Neuronal stem cell (in vitro differentiated cells): ENCODE measurements around the gene C16orf95.
A peak's percentile ranks its signal among the peaks of the same experiment; 100 is the strongest.

Experiments
- DNase-seq: peaks from one replicate; pipeline ENCODE4 v3.0.0-alpha.2; 2013; ENCODE audit warnings: low spot score
- H2AFZ ChIP-seq: one replicate; pipeline ENCODE4 v1.6.1; 2013; ENCODE audit warnings: mild to moderate bottlenecking, low read length, inconsistent platforms
- H2AK5ac ChIP-seq: 2 replicates; pipeline ENCODE4 v1.6.1; 2013; ENCODE audit warnings: low read depth, mild to moderate bottlenecking, inconsistent platforms, low read length, moderate library complexity, mixed read lengths
- H2BK120ac ChIP-seq: 2 replicates; pipeline ENCODE4 v1.6.1; 2013; ENCODE audit warnings: low read depth, mild to moderate bottlenecking, inconsistent platforms, low read length, moderate library complexity, mixed read lengths
- H2BK12ac ChIP-seq: one replicate; pipeline ENCODE4 v1.6.1; 2013; ENCODE audit warnings: low read length, inconsistent platforms
- H2BK15ac ChIP-seq: 2 replicates; pipeline ENCODE4 v1.6.1; 2013; ENCODE audit warnings: mild to moderate bottlenecking, low read length, inconsistent platforms, mixed read lengths
- H2BK5ac ChIP-seq: one replicate; pipeline ENCODE4 v1.6.1; 2013; ENCODE audit warnings: inconsistent platforms, mild to moderate bottlenecking, low read length, moderate library complexity
- H3K14ac ChIP-seq: one replicate; pipeline ENCODE4 v1.6.1; 2013; ENCODE audit warnings: low read length, inconsistent platforms
- H3K18ac ChIP-seq: 2 replicates; pipeline ENCODE4 v1.6.1; 2013; ENCODE audit warnings: low read length, inconsistent platforms
- H3K23ac ChIP-seq: 2 replicates; pipeline ENCODE4 v1.6.1; 2013; ENCODE audit warnings: low read depth, mild to moderate bottlenecking, mixed read lengths, low read length, inconsistent platforms; ENCODE audit not compliant: poor library complexity
- H3K27ac ChIP-seq: replicated peaks from 3 replicates; pipeline ENCODE4 v1.5.1; 2013; ENCODE audit warnings: low read length, inconsistent platforms
- H3K27me3 ChIP-seq, 3 experiments: 2 replicates each; pipeline ENCODE4 v1.6.1; 2013; ENCODE audit warnings: low read length in 3 of 3, mild to moderate bottlenecking in 2 of 3, inconsistent platforms in 1 of 3, low read depth in 1 of 3, mixed read lengths in 1 of 3, moderate library complexity in 1 of 3; ENCODE audit not compliant: control insufficient read depth in 3 of 3, insufficient read depth in 3 of 3
- H3K36me3 ChIP-seq, 2 donors: replicated peaks in 1 of 2; 2 replicates each; pipeline ENCODE4 v1.6.1; 2013; ENCODE audit warnings: low read length in 2 of 2; ENCODE audit not compliant: control insufficient read depth in 2 of 2, insufficient read depth in 2 of 2
- H3K4ac ChIP-seq: 2 replicates; pipeline ENCODE4 v1.6.1; 2013; ENCODE audit warnings: inconsistent platforms, mild to moderate bottlenecking, low read length, moderate library complexity
- H3K4me1 ChIP-seq, 2 donors: 1 replicate in 1 of 2; 2 replicates in 1 of 2; pipeline ENCODE4 v1.6.1; 2013; ENCODE audit warnings: low read length in 2 of 2, low read depth in 1 of 2; ENCODE audit not compliant: control insufficient read depth in 2 of 2, insufficient read depth in 1 of 2
- H3K4me2 ChIP-seq: one replicate; pipeline ENCODE4 v1.6.1; 2013; ENCODE audit warnings: mild to moderate bottlenecking, low read length, inconsistent platforms; ENCODE audit not compliant: insufficient read depth, poor library complexity, severe bottlenecking
- H3K4me3 ChIP-seq, 2 donors: 2 replicates each; pipeline ENCODE4 v1.5.1; 2013; ENCODE audit warnings: low read length in 2 of 2, mild to moderate bottlenecking in 2 of 2, inconsistent platforms in 1 of 2, moderate library complexity in 1 of 2
- H3K79me1 ChIP-seq: one replicate; pipeline ENCODE4 v1.6.1; 2013; ENCODE audit warnings: low read depth, mild to moderate bottlenecking, inconsistent platforms, low read length, moderate library complexity
- H3K9ac ChIP-seq: one replicate; pipeline ENCODE4 v1.6.1; 2013; ENCODE audit warnings: mild to moderate bottlenecking, low read depth, low read length, inconsistent platforms; ENCODE audit not compliant: poor library complexity
- H3K9me3 ChIP-seq, 2 donors: replicated peaks in 1 of 2; 2 replicates each; pipeline versions ENCODE3 to v1.6.1; 2013; ENCODE audit warnings: low read length in 2 of 2, mild to moderate bottlenecking in 2 of 2, inconsistent platforms in 1 of 2, low read depth in 1 of 2, mixed read lengths in 1 of 2, moderate library complexity in 1 of 2; ENCODE audit not compliant: control insufficient read depth in 2 of 2, insufficient read depth in 1 of 2
- H4K8ac ChIP-seq: one replicate; pipeline ENCODE4 v1.6.1; 2013; ENCODE audit warnings: low read depth, mild to moderate bottlenecking, inconsistent platforms, low read length, moderate library complexity
- H4K91ac ChIP-seq: one replicate; pipeline ENCODE4 v1.6.1; 2013; ENCODE audit warnings: low read length, low read depth, mild to moderate bottlenecking, inconsistent platforms; ENCODE audit not compliant: poor library complexity
- WGBS, 2 donors: extraction: QIAGEN DNeasy Blood & Tissue Kit; methylation state at CpG; one replicate each; pipeline ENCODE4 v1.1.7; 2013; ENCODE audit warnings: missing lambda C conversion rate in 2 of 2, mixed read lengths in 1 of 2; ENCODE audit not compliant: insufficient read length in 2 of 2, insufficient replicate concordance in 1 of 2; ENCODE audit errors: extremely low coverage in 2 of 2; 5-methylcytosine and 5-hydroxymethylcytosine counted together

The C16orf95 gene

GRCh38 chr16:87339086-87339723 is 22.0 kb upstream of the C16orf95 start:
- no peak overlapping the region for H3K18ac ChIP-seq
- no peak overlapping the region for H3K4me3 ChIP-seq
- H3K23ac ChIP-seq: peak overlapping the region; percentile 67
- H2BK120ac ChIP-seq: no peak overlapping the region
- H2BK15ac ChIP-seq: no peak overlapping the region
- H2AFZ ChIP-seq: no peak overlapping the region
- H4K8ac ChIP-seq: no peak overlapping the region
- no peak overlapping the region for H4K91ac ChIP-seq
- WGBS, 2 donors: no CpG with 5 or more reads among the region's 17 CpGs
- H3K27ac ChIP-seq: no peak overlapping the region
- H3K4me2 ChIP-seq: no peak overlapping the region
- no peak overlapping the region for H2AK5ac ChIP-seq
- H3K27me3 ChIP-seq: no peaks in the 10 kb centered on the region
- H2BK12ac ChIP-seq: no peak overlapping the region
- H3K79me1 ChIP-seq: peaks cover 13% of the 10 kb centered on the region
- H3K4me1 ChIP-seq: peaks cover 0 to 12% of the 10 kb centered on the region in 2 donors
- H3K4ac ChIP-seq: no peak overlapping the region
- peak overlapping the region; percentile 47 for H3K14ac ChIP-seq
- DNase-seq: no peak
- H3K9ac ChIP-seq: no peak overlapping the region
- H2BK5ac ChIP-seq: no peak overlapping the region
- H3K9me3 ChIP-seq: peaks cover 0 to 2% of the 10 kb centered on the region in 2 donors
- H3K36me3 ChIP-seq: peaks cover 26 to 49% of the 10 kb centered on the region in 2 donors

GRCh38 chr16:87338155-87338765 is 21.1 kb upstream of the C16orf95 start:
- Histone ChIP-seq H3K36me3 (peaks cover 30 to 44% of the 10 kb centered on the region in 2 donors), H3K4me2 (no peak overlapping the region), H3K27me3 (no peaks in the 10 kb centered on the region), H2BK5ac (no peak overlapping the region), H3K9me3 (peaks cover 0 to 2% of the 10 kb centered on the region in 2 donors), H3K4me1 (peaks cover 0 to 5% of the 10 kb centered on the region in 2 donors), H2BK120ac (no peak overlapping the region), H3K4me3 (no peak overlapping the region), H2BK12ac (no peak overlapping the region), H3K27ac (no peak overlapping the region), H2BK15ac (no peak overlapping the region), H3K23ac (no peak overlapping the region), H4K91ac (no peak overlapping the region), H3K9ac (no peak overlapping the region), H3K18ac (no peak overlapping the region), H4K8ac (peak overlapping the region; percentile 65), H3K4ac (no peak overlapping the region), H3K79me1 (peaks cover 13% of the 10 kb centered on the region), H2AFZ (no peak overlapping the region), H2AK5ac (no peak overlapping the region), H3K14ac (peak overlapping the region; percentile 82)
- no peak for DNase-seq
- no CpG with 5 or more reads among the region's 18 CpGs for WGBS, 2 donors

GRCh38 chr16:87337262-87337771 is 20.1 kb upstream of the C16orf95 start:
- no peak overlapping the region for H2BK5ac ChIP-seq
- peaks cover 0 to 2% of the 10 kb centered on the region in 2 donors for H3K9me3 ChIP-seq
- no peak for DNase-seq
- no peak overlapping the region for H4K8ac ChIP-seq
- no peak overlapping the region for H2BK120ac ChIP-seq
- H3K14ac ChIP-seq: no peak overlapping the region
- H3K23ac ChIP-seq: no peak overlapping the region
- H3K36me3 ChIP-seq: peaks cover 26 to 44% of the 10 kb centered on the region in 2 donors
- peaks cover 6% of the 10 kb centered on the region for H3K79me1 ChIP-seq
- H3K4me3 ChIP-seq: no peak overlapping the region
- H2BK15ac ChIP-seq: no peak overlapping the region
- H3K4me1 ChIP-seq: no peaks in the 10 kb centered on the region
- H3K27me3 ChIP-seq: no peaks in the 10 kb centered on the region
- no peak overlapping the region for H2AK5ac ChIP-seq
- H2AFZ ChIP-seq: no peak overlapping the region
- H3K9ac ChIP-seq: peak overlapping the region; percentile 12
- H3K27ac ChIP-seq: no peak overlapping the region
- H3K4ac ChIP-seq: no peak overlapping the region
- no peak overlapping the region for H4K91ac ChIP-seq
- WGBS, 2 donors: no CpG with 5 or more reads among the region's 16 CpGs
- no peak overlapping the region for H3K4me2 ChIP-seq
- no peak overlapping the region for H3K18ac ChIP-seq
- no peak overlapping the region for H2BK12ac ChIP-seq

GRCh38 chr16:87336434-87337240 is 19.4 kb upstream of the C16orf95 start:
- no peak overlapping the region for H3K4me3 ChIP-seq
- H2AK5ac ChIP-seq: no peak overlapping the region
- no peak overlapping the region for H3K4ac ChIP-seq
- no peak overlapping the region for H3K4me2 ChIP-seq
- H3K9me3 ChIP-seq: peaks cover 0 to 2% of the 10 kb centered on the region in 2 donors
- H3K18ac ChIP-seq: no peak overlapping the region
- no peak overlapping the region for H3K27ac ChIP-seq
- H2BK5ac ChIP-seq: no peak overlapping the region
- no peak overlapping the region for H3K14ac ChIP-seq
- no peak overlapping the region for H2BK12ac ChIP-seq
- H2BK120ac ChIP-seq: no peak overlapping the region
- H2AFZ ChIP-seq: no peak overlapping the region
- H4K8ac ChIP-seq: no peak overlapping the region
- DNase-seq: no peak
- no CpG with 5 or more reads among the region's 19 CpGs for WGBS, 2 donors
- no peaks in the 10 kb centered on the region for H3K27me3 ChIP-seq
- peaks cover 23 to 44% of the 10 kb centered on the region in 2 donors for H3K36me3 ChIP-seq
- H3K4me1 ChIP-seq: no peaks in the 10 kb centered on the region
- H3K79me1 ChIP-seq: peaks cover 6% of the 10 kb centered on the region
- H4K91ac ChIP-seq: no peak overlapping the region
- H2BK15ac ChIP-seq: no peak overlapping the region
- H3K9ac ChIP-seq: no peak overlapping the region
- H3K23ac ChIP-seq: no peak overlapping the region
